ENCODE measurements around the gene KLHDC10.

DNA sequence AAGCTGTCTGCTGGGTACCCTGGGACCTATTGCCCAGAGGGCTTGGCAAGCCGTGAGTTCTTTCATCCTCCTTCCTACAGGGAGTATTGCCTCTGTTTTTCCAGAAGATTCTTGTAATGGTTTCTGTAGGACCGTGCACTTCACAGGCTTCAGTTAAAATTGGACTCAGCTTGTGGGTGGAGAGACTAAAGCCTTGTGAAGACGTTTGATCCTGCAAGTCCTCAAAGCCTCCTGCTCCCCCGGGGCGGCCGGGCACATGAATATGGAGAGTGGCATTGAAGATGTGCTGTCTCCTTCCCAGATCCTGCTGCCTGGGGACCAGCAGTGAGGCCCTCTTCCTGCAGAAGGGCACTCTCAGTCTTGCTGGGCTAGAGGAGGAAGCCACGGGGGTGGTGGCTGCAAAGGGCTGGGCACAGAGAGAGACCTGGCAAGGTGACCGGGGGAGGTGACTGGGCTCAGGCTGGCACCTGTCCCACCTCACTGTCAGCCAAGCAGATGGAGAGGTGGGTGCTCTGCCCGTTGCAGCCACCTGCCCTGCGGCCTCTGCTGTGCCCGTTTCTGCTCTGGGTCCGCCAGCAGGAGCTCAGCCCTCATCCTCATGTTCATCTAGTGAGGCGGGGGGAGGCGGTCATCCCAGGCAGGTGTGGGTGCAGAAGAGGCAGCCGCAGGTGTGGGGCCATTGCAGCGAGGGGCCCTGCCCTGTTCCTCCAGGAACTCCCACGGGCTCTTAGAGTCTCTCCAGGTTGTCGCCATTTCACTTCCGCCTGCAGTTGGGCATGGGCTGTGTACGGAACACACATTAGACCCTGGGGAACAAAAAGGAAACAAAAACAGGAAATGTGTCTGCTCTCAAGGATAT, 79.2 kb downstream of the KLHDC10 start:
- TF ChIP-seq POLR2A (IDR thresholded peaks at IDR 0.05) (no peak), POLR2AphosphoS5 (IDR thresholded peaks at IDR 0.05) (no peak), EP300 (IDR thresholded peaks at IDR 0.05) (no peak)
- TF ChIP-seq, protein P1, sequence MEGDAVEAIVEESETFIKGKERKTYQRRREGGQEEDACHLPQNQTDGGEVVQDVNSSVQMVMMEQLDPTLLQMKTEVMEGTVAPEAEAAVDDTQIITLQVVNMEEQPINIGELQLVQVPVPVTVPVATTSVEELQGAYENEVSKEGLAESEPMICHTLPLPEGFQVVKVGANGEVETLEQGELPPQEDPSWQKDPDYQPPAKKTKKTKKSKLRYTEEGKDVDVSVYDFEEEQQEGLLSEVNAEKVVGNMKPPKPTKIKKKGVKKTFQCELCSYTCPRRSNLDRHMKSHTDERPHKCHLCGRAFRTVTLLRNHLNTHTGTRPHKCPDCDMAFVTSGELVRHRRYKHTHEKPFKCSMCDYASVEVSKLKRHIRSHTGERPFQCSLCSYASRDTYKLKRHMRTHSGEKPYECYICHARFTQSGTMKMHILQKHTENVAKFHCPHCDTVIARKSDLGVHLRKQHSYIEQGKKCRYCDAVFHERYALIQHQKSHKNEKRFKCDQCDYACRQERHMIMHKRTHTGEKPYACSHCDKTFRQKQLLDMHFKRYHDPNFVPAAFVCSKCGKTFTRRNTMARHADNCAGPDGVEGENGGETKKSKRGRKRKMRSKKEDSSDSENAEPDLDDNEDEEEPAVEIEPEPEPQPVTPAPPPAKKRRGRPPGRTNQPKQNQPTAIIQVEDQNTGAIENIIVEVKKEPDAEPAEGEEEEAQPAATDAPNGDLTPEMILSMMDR (IDR thresholded peaks at IDR 0.05): no peak
